IPS-18a (cell line): ENCODE measurements around the gene PCYOX1L.

Source experiments
- H3K27ac ChIP-seq: one replicate; pipeline ENCODE4 v1.5.1; 2013; ENCODE audit warnings: low read length
- H3K27me3 ChIP-seq: one replicate; pipeline ENCODE4 v1.6.1; 2013; ENCODE audit warnings: mild to moderate bottlenecking, low read length; ENCODE audit not compliant: control insufficient read depth, insufficient read depth
- H3K36me3 ChIP-seq: one replicate; pipeline ENCODE4 v1.6.1; 2013; ENCODE audit warnings: low read depth, low read length; ENCODE audit not compliant: control insufficient read depth
- H3K4me1 ChIP-seq: one replicate; pipeline ENCODE4 v1.6.1; 2013; ENCODE audit warnings: low read depth, low read length; ENCODE audit not compliant: control insufficient read depth
- H3K4me3 ChIP-seq: one replicate; pipeline ENCODE4 v1.5.1; 2013; ENCODE audit warnings: low read length
- H3K9ac ChIP-seq: one replicate; pipeline ENCODE4 v1.6.1; 2013; ENCODE audit warnings: mild to moderate bottlenecking, low read length, moderate library complexity
- H3K9me3 ChIP-seq: one replicate; pipeline ENCODE4 v1.6.1; 2013; ENCODE audit warnings: low read depth, low read length; ENCODE audit not compliant: control insufficient read depth

The PCYOX1L gene

GRCh38 chr5:149411738-149412519 lies 54.1 kb downstream of the PCYOX1L start:
- Histone ChIP-seq H3K9ac (no peak overlapping the region), H3K27me3 (no peaks in the 10 kb centered on the region), H3K4me3 (no peak overlapping the region), H3K36me3 (no peaks in the 10 kb centered on the region), H3K4me1 (peaks cover 6% of the 10 kb centered on the region), H3K9me3 (no peaks in the 10 kb centered on the region), H3K27ac (no peak overlapping the region)

- Histone ChIP-seq H3K9ac (no peak overlapping the region), H3K9me3 (no peaks in the 10 kb centered on the region), H3K36me3 (no peaks in the 10 kb centered on the region), H3K27me3 (no peaks in the 10 kb centered on the region), H3K27ac (no peak overlapping the region), H3K4me3 (no peak overlapping the region), H3K4me1 (peaks cover 14% of the 10 kb centered on the region)
Measured at GRCh38 chr5:149412783-149413476, 55.1 kb downstream of the PCYOX1L start.

GRCh38 chr5:149413477-149414210 lies 55.8 kb downstream of the PCYOX1L start:
- H3K27ac ChIP-seq, result no peak overlapping the region

GRCh38 chr5:149414405-149415065 lies 56.7 kb downstream of the PCYOX1L start:
- no peaks in the 10 kb centered on the region for H3K9me3 ChIP-seq
- H3K36me3 ChIP-seq, result no peaks in the 10 kb centered on the region
- H3K9ac ChIP-seq, result no peak overlapping the region
- H3K4me3 ChIP-seq, result no peak overlapping the region
- no peak overlapping the region for H3K27ac ChIP-seq
- H3K4me1 ChIP-seq, result peaks cover 13% of the 10 kb centered on the region
- H3K27me3 ChIP-seq, result no peaks in the 10 kb centered on the region

More at GRCh38 chr5:149413477-149414210, 55.8 kb downstream of the PCYOX1L start:
- H3K4me1 ChIP-seq, result peaks cover 14% of the 10 kb centered on the region
- no peaks in the 10 kb centered on the region for H3K9me3 ChIP-seq
- no peak overlapping the region for H3K4me3 ChIP-seq
- no peaks in the 10 kb centered on the region for H3K36me3 ChIP-seq
- no peaks in the 10 kb centered on the region for H3K27me3 ChIP-seq
- no peak overlapping the region for H3K9ac ChIP-seq

- H3K9ac ChIP-seq, result no peak overlapping the region
- no peak overlapping the region for H3K4me3 ChIP-seq
- H3K4me1 ChIP-seq, result peaks cover 10% of the 10 kb centered on the region
- H3K27ac ChIP-seq, result no peak overlapping the region
- no peaks in the 10 kb centered on the region for H3K9me3 ChIP-seq
- H3K36me3 ChIP-seq, result no peaks in the 10 kb centered on the region
- H3K27me3 ChIP-seq, result no peaks in the 10 kb centered on the region
Measured at GRCh38 chr5:149415066-149415967, 57.5 kb downstream of the PCYOX1L start.

GRCh38 chr5:149416987-149417710 lies 59.3 kb downstream of the PCYOX1L start:
- Histone ChIP-seq H3K4me3 (no peak overlapping the region), H3K9me3 (no peaks in the 10 kb centered on the region), H3K27ac (no peak overlapping the region), H3K36me3 (no peaks in the 10 kb centered on the region), H3K27me3 (no peaks in the 10 kb centered on the region), H3K9ac (no peak overlapping the region), H3K4me1 (peaks cover 17% of the 10 kb centered on the region)

- Histone ChIP-seq H3K27me3 (no peaks in the 10 kb centered on the region), H3K4me1 (peaks cover 17% of the 10 kb centered on the region), H3K27ac (no peak overlapping the region), H3K9me3 (no peaks in the 10 kb centered on the region), H3K9ac (no peak overlapping the region), H3K36me3 (no peaks in the 10 kb centered on the region), H3K4me3 (no peak overlapping the region)
Measured at GRCh38 chr5:149417711-149418368, 60.0 kb downstream of the PCYOX1L start.

- H3K4me1 ChIP-seq, result peaks cover 28% of the 10 kb centered on the region
- no peak overlapping the region for H3K4me3 ChIP-seq
- H3K36me3 ChIP-seq, result no peaks in the 10 kb centered on the region
- H3K9ac ChIP-seq, result no peak overlapping the region
- H3K27ac ChIP-seq, result no peak overlapping the region
- H3K27me3 ChIP-seq, result no peaks in the 10 kb centered on the region
- H3K9me3 ChIP-seq, result no peaks in the 10 kb centered on the region
Measured at GRCh38 chr5:149418910-149419531, 61.2 kb downstream of the PCYOX1L start.
